ENCODE measurements around the gene COX18.

The COX18 gene

DNA sequence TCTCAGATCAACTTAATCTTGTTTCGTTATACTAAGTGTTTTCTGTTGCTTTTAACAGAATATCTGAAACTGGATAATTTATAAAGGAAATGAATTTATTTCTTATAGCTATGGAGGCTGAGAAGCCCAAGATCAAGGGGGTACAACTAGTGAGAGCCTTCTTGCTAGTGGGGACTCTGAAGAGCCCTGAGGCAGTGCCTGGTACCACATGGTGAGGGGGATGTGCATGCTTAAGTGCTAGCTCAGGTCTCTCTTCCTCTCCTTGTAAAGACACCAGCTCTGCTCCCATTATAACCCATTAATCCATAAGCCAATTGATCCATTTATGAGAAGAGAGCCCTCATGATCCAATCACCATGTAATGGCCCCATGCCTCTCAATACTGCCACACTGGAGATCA, 17.9 kb downstream of the COX18 start:
- DNase-seq: no peak

- no peak for DNase-seq
Measured at GRCh38 chr4:73045879-73046278, 23.6 kb downstream of the COX18 start.

DNA sequence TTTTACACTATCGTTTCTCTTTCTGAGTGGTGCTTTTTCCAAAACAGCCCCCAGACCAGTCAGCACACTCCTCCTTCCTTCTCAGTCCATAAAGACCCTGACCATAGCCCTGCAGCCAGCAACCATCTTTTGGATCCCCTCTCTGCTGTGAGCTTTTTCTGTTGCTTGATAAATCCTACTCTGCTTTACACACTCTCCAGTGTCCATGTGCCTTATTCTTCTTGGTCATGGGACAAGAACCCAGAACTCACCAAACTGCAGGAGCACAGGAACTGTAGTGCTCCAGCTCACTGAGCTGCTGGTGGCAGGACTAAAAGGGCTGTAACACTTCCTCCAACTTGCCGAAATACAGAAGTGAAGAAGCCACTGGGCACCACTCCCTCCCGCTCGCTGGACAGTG, 32.5 kb downstream of the COX18 start:
- no peak for DNase-seq

GRCh38 chr4:73036123-73036522, 33.4 kb downstream of the COX18 start:
- DNase-seq: no peak

GRCh38 chr4:73034896-73035295, 34.6 kb downstream of the COX18 start:
- DNase-seq: no peak

DNA sequence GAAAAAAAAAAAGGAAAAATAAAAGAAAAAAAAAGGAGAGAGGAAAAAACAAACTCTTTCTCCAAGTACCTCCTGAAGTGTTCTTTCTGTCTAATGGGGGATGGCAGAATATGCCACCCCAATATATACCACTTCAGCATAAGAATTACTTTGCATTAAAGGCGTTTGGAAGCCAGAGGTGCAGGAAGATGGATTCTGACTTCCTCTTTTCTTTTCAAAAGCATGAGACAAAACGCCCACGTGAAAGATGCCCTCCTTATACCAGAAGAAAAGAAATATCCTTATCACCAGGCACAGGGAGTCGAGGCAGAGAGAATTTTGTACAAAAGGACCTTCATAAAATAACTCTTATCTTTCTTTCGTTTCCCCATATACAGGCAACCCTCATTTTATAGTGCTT, 40.9 kb downstream of the COX18 start:
- no peak for DNase-seq

DNA sequence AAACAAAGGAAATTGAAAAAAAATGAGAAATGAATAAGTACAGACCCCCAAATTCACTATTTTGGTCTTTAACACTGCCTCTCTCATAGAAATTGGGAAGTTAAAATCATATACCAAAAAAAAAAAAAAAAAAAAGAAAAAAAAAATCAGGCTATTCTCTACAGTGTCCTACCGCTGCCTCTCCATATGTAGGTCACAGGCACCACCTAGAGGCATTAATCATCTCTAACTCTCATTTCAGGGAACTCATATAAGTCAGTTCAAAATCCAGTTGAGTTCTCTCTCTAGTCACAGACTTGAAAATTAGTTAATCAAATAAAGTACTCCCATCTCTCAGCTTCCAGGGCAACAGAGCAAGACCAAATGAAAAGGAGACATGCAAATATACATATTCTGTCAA, 47.9 kb downstream of the COX18 start:
- DNase-seq: no peak

- DNase-seq: no peak
Measured at GRCh38 chr4:73019462-73020047, 50.0 kb downstream of the COX18 start.

DNA sequence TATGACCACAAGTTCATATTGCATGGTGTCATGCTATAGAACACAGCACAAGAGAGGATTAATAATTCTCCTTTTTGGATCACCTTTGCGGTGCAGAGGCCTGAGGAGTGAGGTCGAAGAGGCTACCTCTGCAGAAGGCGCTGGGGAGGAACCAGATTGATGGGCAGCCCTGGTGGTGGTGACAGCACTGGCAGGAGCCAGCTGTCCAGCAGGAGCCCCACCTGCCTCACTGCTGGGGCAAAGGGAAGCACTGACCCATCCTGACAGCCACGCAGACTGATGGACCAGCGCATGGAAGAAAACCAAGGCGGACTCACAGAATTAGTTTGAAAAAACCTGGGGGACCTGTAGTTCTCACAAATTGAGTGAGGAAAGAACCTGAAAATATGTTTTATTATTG, 50.9 kb downstream of the COX18 start:
- no peak for DNase-seq

DNA sequence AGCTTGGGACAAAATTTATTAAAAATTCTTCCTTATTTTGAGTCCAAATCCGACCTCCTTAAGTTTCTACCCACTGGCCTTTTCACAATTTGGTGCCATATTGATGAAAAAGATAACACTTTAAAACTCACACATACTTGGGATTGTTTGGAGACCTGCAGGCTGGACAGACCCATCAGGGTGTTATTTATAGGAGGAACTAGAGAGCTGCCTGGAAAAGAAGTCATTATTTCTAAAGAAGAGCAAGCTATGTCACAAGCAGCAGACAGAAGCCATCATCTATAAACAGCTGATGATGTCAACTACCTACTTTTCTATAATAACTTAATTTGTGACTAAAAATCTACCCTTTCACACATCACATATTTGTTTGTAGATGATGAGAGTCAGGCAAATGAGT, 56.2 kb downstream of the COX18 start:
- no peak for DNase-seq

- no peak for DNase-seq
Measured at GRCh38 chr4:73012673-73013072, 56.8 kb downstream of the COX18 start.

- no peak for DNase-seq
Measured at GRCh38 chr4:73011629-73011985, 57.9 kb downstream of the COX18 start.

GRCh38 chr4:73010789-73011628, 58.5 kb downstream of the COX18 start:
- DNase-seq: no peak

- DNase-seq: no peak
Measured at GRCh38 chr4:73007526-73008100, 61.9 kb downstream of the COX18 start.

- DNase-seq: no peak
Measured at GRCh38 chr4:73006286-73006990, 63.1 kb downstream of the COX18 start.

DNA sequence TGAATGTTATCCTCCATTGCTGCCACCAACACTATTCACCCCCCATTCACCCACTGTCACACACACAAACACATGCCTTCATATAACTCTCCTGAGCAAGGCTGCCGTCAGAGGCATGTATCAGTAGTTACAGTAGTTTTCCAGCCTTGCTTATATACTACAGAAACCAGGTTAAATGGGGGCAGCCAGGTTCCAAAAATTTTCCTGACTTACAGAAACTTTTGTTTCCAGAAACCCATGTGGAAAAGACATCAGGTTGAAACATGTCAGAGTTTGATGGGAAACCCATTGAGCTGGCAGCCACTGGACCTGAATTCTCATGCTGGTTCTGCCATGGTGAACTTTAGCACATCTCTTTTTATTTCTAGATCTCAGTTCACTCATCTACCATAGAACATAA, 64.0 kb downstream of the COX18 start:
- DNase-seq: no peak
